Measurements from ENCODE around the gene RCE1. TPM values are rescaled to one million over a fixed set of nuclear protein-coding genes. Genes with fewer than 3 reads are reported as not detected.

Gene RCE1
- total RNA-seq, 1 experiment from 2014 or later: 23.5 TPM

DNA sequence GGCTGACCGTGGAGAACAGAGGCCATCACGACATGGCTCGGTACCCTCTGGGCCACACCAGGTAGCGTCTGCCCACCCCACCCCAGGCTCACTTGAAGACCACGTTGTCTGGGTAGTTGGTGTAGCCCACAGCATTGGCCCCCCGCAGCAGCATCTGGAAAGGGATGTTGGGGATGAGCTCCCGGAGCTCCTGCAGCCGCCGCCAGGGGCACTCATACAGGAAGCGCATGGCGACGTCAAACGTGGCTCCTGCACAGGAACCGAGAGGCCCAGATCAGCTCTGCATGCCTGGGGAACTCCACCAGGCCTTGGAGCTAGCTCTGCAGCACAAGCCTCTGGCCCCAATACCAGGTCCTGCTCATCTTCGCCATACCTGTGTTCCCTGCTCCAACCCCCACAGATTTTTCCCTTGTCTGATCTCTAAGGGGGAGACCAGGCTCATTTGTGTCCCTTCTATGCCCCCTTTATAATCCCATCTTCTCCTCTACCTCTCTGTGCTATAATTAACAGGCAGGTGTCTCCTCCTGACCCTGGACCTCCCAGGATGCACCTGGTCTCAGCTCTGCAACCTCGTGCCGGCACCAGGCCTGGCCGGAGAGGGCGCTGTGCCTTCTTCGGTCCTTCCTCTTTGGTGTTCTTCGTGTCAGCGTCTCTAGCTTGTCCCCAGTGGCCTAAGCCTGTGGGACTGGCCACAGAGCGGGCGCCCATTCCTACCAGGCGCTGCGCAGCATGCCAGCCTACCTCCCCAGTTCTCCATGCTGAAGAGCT, 8.6 kb downstream of the RCE1 start:
- BruUV-seq (replicated peaks): no TSS peak
- intact Hi-C loops (cut with micrococcal nuclease; ENCODE audit: unreplicated experiment): no loop called here
- DNase-seq: no peak

DNA sequence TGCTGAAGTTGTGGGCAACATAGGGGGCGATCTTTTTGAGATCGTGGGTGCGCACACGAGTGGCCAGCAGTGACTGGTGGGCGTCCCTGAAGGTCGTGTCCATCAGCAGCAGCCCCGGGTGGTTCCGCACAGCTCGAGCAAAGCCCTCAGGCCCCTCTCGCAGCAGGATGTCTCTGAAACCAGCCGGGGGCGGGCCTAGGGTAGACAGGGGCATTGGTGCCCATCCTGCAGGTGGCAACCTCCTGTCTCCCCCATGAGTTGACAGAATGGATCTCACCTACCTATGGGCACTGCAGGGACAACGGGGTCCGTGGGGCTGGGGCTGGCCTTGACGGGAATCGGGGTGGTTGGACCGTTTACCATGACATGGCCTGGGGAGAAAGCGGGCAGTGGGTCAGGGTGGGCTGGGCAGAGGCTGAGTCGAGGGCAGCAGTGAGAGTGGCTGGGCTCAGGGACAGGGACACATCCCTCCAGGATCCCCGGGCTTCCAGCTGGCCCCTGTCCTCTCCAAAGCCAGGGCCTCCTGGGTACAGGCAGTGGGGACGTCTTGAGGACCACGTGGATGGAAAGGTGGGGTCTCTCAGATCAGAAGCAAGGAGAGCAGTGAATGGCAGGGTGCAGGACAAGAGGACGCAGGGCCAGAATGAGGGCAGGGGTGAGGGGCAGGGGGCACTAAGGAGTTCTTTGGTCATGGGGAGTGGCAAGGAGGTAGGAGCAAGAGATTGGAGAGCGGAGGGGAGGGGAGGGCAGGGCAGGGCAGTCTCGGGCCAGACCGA, 9.4 kb downstream of the RCE1 start:
- Mint-ChIP-seq H3K4me1 (ENCODE audit: low read depth, unreplicated experiment) (peaks cover 10% of the 10 kb centered on the region), H3K27ac (ENCODE audit: unreplicated experiment) (peak overlapping the region; percentile 7), H3K9me3 (ENCODE audit: low read depth, unreplicated experiment) (no peaks in the 10 kb centered on the region), H3K4me3 (ENCODE audit: low read depth, unreplicated experiment) (no peak overlapping the region), H3K27me3 (ENCODE audit: unreplicated experiment) (no peaks in the 10 kb centered on the region), H3K36me3 (ENCODE audit: insufficient read depth, unreplicated experiment) (peaks cover 50% of the 10 kb centered on the region)
- CTCF ChIA-PET: no interaction called here
- no TSS peak for BruUV-seq (replicated peaks)
- no peak for DNase-seq
- intact Hi-C loops (cut with micrococcal nuclease; ENCODE audit: unreplicated experiment): no loop called here
- TF ChIP-seq, protein P1, sequence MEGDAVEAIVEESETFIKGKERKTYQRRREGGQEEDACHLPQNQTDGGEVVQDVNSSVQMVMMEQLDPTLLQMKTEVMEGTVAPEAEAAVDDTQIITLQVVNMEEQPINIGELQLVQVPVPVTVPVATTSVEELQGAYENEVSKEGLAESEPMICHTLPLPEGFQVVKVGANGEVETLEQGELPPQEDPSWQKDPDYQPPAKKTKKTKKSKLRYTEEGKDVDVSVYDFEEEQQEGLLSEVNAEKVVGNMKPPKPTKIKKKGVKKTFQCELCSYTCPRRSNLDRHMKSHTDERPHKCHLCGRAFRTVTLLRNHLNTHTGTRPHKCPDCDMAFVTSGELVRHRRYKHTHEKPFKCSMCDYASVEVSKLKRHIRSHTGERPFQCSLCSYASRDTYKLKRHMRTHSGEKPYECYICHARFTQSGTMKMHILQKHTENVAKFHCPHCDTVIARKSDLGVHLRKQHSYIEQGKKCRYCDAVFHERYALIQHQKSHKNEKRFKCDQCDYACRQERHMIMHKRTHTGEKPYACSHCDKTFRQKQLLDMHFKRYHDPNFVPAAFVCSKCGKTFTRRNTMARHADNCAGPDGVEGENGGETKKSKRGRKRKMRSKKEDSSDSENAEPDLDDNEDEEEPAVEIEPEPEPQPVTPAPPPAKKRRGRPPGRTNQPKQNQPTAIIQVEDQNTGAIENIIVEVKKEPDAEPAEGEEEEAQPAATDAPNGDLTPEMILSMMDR (IDR thresholded peaks at IDR 0.05; ENCODE audit: unreplicated experiment): no peak

More for the DNA sequence above, 8.6 kb downstream of the RCE1 start:
- peaks cover 10% of the 10 kb centered on the region for H3K4me1 Mint-ChIP-seq (ENCODE audit: low read depth, unreplicated experiment)
- H3K9me3 Mint-ChIP-seq (ENCODE audit: low read depth, unreplicated experiment): no peaks in the 10 kb centered on the region
- H3K36me3 Mint-ChIP-seq (ENCODE audit: insufficient read depth, unreplicated experiment): peaks cover 46% of the 10 kb centered on the region
- H3K4me3 Mint-ChIP-seq (ENCODE audit: low read depth, unreplicated experiment): no peak overlapping the region
- CTCF ChIA-PET: no interaction called here
- peak overlapping the region; percentile 7 for H3K27ac Mint-ChIP-seq (ENCODE audit: unreplicated experiment)
- TF ChIP-seq, protein P1 (IDR thresholded peaks at IDR 0.05; ENCODE audit: unreplicated experiment): no peak
- no peaks in the 10 kb centered on the region for H3K27me3 Mint-ChIP-seq (ENCODE audit: unreplicated experiment)

DNA sequence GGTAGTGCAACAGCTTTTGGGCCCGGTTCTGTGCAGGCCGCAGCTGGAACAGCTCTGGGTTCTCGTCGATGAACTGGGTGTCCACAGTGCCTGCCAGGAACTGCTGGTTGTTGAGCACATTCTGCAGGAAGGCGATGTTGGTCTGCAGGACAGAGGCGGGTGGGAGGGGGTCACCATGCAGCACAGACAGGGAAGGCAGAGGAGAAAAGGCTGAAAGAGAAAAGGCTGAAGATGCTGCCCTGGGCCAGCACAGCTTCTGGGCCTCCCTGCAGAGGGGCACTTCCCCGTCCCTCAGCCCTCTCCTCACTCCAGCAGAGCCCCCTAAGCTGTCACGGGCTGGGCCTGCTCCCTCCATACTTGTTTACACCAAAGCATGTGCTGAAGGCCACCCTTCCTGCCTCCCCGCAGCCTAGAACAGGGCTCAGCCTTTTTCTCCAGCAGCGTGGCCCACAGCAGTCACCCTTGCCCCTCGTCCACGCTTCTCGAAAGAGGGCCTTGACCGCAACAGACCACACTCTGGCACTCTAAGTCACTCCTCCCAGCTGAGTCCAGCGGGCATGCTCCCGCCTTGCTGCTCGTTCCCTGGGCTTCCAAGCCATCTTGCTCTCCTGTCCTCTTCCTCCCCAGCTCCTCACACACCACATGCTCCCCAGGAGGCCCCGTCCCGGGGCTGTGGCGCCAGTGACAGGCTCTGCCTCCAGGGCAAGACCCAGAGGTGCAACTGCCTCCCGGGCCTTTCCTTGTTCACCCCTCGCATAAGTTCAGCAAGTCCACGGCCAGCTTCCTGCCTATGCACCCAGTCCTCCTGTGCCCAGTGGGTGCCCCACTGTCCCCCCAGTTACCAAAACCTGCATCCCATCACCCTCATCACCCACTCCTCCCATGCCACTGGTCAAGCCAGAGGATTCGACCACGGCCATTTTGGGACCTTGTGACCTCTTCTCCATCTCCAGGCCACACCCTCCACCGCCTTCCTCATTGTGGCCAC, 10.3 kb downstream of the RCE1 start:
- CTCF ChIA-PET: no interaction called here
- Mint-ChIP-seq H3K27ac (ENCODE audit: unreplicated experiment) (no peak overlapping the region), H3K4me3 (ENCODE audit: low read depth, unreplicated experiment) (no peak overlapping the region), H3K4me1 (ENCODE audit: low read depth, unreplicated experiment) (peaks cover 10% of the 10 kb centered on the region), H3K27me3 (ENCODE audit: unreplicated experiment) (no peaks in the 10 kb centered on the region), H3K9me3 (ENCODE audit: low read depth, unreplicated experiment) (no peaks in the 10 kb centered on the region), H3K36me3 (ENCODE audit: insufficient read depth, unreplicated experiment) (peaks cover 59% of the 10 kb centered on the region)
- TF ChIP-seq, protein P1 (IDR thresholded peaks at IDR 0.05; ENCODE audit: unreplicated experiment): no peak
- intact Hi-C loops (cut with micrococcal nuclease; ENCODE audit: unreplicated experiment): no loop called here
- no peak for DNase-seq
- BruUV-seq (replicated peaks): no TSS peak

DNA sequence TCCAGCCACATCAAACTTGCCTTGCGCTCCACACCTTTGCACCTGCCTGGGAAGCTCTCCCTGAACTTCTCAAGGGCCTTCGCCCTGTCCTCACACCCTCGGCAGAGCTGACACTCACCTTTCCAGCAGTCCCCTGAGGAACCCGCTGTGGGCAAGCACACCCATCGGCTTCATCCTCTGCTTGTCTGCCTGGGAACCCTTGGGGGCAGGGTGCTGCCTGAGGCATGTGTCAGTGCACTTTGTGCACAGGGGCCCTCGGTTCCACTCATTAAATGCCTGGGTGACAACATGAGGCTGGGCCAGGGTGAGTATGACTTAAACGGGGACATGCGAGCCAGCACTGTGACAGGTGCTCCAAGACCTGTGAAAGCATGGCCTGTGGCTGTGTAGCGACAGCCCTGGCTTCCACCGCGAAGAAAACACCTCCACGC, 11.0 kb downstream of the RCE1 start:
- CTCF ChIA-PET: no interaction called here
- Mint-ChIP-seq H3K27ac (ENCODE audit: unreplicated experiment) (no peak overlapping the region), H3K9me3 (ENCODE audit: low read depth, unreplicated experiment) (no peaks in the 10 kb centered on the region), H3K36me3 (ENCODE audit: insufficient read depth, unreplicated experiment) (peaks cover 59% of the 10 kb centered on the region), H3K27me3 (ENCODE audit: unreplicated experiment) (no peaks in the 10 kb centered on the region), H3K4me1 (ENCODE audit: low read depth, unreplicated experiment) (peaks cover 10% of the 10 kb centered on the region), H3K4me3 (ENCODE audit: low read depth, unreplicated experiment) (no peak overlapping the region)
- intact Hi-C loops (cut with micrococcal nuclease; ENCODE audit: unreplicated experiment): no loop called here
- DNase-seq: no peak
- TF ChIP-seq, protein P1 (IDR thresholded peaks at IDR 0.05; ENCODE audit: unreplicated experiment): no peak
- no TSS peak for BruUV-seq (replicated peaks)
